Cerebellar nuclear complex (tissue), 1 donor: ENCODE results near the gene SLC24A5.

ENCODE experiments used
- DNase-seq, 2 experiments: peaks; one replicate each; lab custom pipeline; 2025; lab: John Stamatoyannopoulos, UW

The SLC24A5 gene

DNA sequence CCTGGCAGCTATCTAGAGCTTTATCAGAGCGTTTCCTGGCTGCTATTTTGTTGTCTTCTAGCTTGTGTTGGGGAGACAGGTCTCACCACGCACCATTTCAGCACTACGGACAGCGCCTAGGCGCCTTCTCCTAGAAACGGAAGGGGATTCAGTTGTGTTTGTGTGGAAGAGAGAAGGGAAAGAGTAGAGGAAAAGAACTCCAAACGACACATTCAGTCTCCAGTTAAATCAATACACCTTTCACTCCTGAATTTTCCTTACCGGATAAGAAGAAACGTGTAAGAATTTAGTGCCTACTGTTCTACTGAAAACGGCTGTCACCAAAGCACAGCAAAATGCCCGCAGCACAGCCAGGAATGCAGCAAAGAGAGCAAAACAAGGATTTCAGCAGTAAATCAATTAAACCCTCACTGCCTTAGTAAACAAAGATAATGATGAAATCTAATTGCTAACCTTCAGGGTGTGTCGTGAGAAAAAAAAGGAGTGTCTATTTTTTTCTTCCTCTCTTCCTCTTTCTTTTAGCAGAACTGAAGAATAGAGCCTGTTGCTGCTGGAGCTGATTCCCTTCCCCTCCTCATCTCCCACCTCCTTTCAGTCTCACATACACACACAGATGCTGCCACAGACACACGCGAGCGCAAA lies 70.3 kb downstream of the SLC24A5 start:
- peak in 1 of 2 experiments; percentile 42 for DNase-seq

DNA sequence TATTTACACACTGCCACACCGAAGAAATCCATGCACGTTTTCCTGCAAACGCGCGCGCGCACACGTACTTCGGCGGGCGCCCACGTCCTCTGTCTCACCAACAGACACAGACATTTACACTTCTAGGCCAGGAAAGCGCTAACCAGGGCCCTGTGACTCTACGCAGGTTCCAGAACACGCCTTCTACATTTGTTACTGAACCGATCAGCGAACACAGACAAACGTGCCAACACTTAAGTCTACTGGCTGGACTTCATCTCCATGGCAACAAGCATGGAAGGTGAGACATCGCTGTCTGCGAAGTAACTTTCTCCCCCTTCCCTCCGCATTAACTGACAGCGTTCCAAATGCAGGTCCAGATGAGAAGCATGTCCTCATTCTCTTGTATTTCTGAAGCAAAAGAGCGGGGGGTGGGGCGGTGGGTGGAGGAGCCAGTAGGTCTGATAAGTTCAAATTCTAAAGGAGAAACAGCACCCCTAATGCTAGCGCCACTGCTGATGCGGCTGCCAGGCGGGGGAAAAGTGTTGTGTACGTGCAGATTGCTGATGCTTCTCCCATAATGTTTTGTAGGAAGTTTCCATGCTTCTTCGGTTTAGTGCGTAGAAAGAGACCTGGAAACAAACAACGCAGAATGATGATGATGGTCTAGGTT lies 70.9 kb downstream of the SLC24A5 start, which contains the start of gene CTXN2:
TSS of gene CTXN2 (plus strand) at position 92 of the 652 bp plus-strand sequence. CDS start 9,636 bp downstream, outside the sequence.
- peak in 1 of 2 experiments; percentile 47 for DNase-seq
